Right ventricle myocardium inferior (tissue), 1 donor: ENCODE data around the gene PRAMEF17. TPM values are rescaled to one million over a fixed set of nuclear protein-coding genes. Genes with fewer than 3 reads are reported as not detected.
"Not testable (repeated sequence)": the region's sequence is repeated elsewhere in the genome, so short reads cannot be mapped to it uniquely, and the experiment has no call there.

Experiments
- ATAC-seq: fragments of 200-7000 bp; cut with Tn5 transposase; one replicate; pipeline ENCODE4 v1.9.1; 2020; ENCODE audit warnings: mild to moderate bottlenecking, moderate library complexity
- DNase-seq: peaks from one replicate; pipeline ENCODE4 v3.0.0; 2021; ENCODE audit errors: missing footprints
- intact Hi-C: fragments of 100-400 bp; cut with DNase I; formaldehyde crosslinking; loops from one replicate; pipeline ENCODE4 v1.11.0; 2022
- long read RNA-seq: library from polyadenylated mRNA; unstranded; transcript quantifications from one replicate; pipeline ENCODE4 v2.0.0, GENCODE V29; 2021
- total RNA-seq: library from RNA; stranded (reverse); fragmentation: NEBNext Ultra II Directional; extraction: Animal tissue kit (Norgen Biotek cat#: 25700); gene quantifications from one replicate; pipeline ENCODE4 v1.2.1, GENCODE V29; 2021
- donor health status: DM: no; HTN: yes; CAD: no; lungs with severe emphysema.

PRAMEF17 gene
- total RNA-seq: not detected
- long read RNA-seq: 0 reads

GRCh38 chr1:13389332-13389731 is at the start of gene PRAMEF17:
Gene PRAMEF17 (plus strand): TSS chr1:13389632. CDS start chr1:13389658, 26 bp downstream.
- DNase-seq, ATAC-seq, intact Hi-C loops: not testable (repeated sequence)

- intact Hi-C loops, ATAC-seq, DNase-seq: not testable (repeated sequence)
These were observed 46.9 kb upstream of the PRAMEF17 start for GRCh38 chr1:13342496-13342895.

DNA sequence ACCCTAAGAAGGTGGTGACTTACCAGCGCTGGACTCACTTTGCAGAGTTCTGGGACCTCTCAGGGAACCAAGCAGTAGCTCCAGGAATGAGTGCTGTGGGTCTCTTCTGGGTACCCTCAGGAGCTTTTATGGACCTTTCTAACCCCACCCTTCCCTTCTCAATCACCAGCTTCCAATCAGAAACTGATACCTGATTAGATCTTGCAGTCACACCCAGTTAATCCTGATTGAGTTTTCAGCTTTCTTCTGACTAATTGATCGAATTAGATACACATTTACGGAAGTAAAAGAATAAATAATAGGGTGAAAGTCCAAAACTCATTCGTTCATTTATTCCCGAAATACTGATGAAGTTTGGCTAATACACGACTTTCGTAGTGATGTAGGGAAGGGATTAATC is 42.4 kb upstream of the PRAMEF17 start, which contains the start of gene PRAMEF14:
Gene PRAMEF14 (minus strand): TSS at position 101 of the 400 bp plus-strand sequence. CDS start 1,820 bp downstream, outside the sequence.
- intact Hi-C loops, ATAC-seq: not testable (repeated sequence)

GRCh38 chr1:13353476-13353875 is 36.0 kb upstream of the PRAMEF17 start:
- intact Hi-C loops, DNase-seq, ATAC-seq: not testable (repeated sequence)

More for the DNA sequence above, 42.4 kb upstream of the PRAMEF17 start, which contains the start of gene PRAMEF14:
- not testable (repeated sequence) for DNase-seq

DNA sequence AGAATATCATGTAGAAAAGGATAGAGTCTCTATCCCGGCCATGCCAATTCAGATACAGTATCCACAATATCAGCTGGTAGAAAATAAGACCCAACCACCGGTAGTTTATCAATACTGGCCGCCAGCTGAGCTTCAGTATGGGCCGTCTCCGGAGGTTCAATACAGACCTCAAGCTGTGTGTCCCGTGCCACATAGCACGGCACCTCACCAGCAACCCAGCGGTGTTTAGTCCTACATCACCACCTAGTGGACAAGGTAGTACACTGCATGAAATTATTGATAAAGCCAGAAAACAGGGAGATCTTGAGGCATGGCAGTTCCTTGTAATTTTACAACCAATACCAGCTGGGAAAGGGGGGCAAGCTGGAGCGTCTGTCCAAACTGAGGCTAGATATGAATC is 35.0 kb upstream of the PRAMEF17 start:
- ATAC-seq, DNase-seq, intact Hi-C loops: not testable (repeated sequence)

DNA sequence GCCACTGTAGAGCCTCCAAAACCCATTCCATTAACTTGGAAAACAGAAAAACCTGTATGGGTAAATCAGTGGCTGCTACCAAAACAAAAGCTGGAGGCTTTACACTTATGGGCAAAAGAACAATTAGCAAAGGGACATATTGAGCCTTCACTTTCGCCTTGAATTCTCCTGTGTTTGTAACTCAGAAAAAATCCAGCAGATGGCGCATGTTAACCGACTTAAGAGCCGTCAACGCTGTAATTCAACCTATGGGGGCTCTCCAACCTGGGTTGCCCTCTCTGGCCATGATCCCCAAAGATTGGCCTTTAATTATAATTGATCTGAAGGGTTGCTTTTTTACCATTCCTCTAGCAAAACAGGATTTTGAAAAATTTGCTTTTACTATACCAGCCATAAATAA is 32.7 kb upstream of the PRAMEF17 start:
- ATAC-seq, intact Hi-C loops, DNase-seq: not testable (repeated sequence)

- intact Hi-C loops, DNase-seq, ATAC-seq: not testable (repeated sequence)
These were observed 27.1 kb upstream of the PRAMEF17 start for GRCh38 chr1:13362364-13362763.

DNA sequence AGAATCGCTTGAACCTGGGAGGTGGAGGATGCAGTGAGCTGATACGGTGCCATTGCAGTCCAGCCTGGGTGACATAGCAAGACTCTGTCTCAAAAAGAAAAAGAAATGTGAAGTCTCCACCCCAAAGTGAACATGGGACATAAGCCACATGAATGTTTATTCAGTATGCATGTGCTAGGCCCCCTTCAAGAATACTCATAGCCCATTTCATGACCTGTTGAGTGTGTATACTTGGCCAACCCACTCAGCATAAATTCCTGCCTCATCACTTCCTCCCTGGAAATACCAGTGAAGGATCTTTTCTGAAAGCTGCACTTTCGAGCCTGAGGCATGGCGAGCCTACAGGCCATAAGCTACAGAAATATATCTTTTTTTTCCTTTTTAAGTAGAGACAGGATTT is 24.5 kb upstream of the PRAMEF17 start:
- DNase-seq, ATAC-seq, intact Hi-C loops: not testable (repeated sequence)

DNA sequence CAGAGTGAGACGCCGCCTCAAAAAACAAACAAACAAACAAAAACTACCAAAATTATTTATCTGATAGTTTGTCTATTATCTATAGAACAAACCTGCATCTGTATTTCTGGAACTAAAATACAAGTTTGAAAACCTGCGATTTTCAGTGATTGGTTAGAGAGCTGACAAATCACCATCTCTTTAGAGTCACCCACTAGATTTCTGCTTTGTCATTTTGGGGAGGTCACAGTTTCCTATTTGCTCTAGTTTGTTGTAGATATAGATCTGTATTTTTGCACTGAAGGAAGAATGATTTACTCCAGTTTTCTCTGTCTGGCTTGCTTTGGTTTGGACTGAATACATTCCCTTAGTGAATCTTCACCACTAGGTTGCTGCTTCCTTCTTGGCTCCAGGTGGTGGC is 22.9 kb upstream of the PRAMEF17 start:
- not testable (repeated sequence) for ATAC-seq, DNase-seq

DNA sequence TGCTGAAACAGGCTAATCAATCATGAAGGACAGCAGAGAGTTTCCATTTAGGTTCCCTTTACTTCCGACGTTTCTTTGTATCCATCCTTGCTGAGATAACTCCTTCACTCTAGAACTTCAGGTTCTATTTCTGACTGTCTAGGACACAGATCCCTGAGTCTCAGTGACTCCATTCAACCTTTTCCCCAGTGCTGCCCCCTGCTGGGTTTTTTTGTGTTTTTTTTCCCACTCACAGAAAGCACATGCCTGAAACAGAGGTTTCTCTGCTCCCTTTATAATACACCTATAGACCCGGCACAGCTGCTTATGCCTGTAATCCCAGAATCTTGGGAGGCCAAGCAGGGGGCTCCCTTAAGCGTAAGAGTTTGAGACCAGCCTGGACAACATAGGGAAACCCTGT is 20.9 kb upstream of the PRAMEF17 start:
- DNase-seq, ATAC-seq, intact Hi-C loops: not testable (repeated sequence)

More for the DNA sequence above, 22.9 kb upstream of the PRAMEF17 start:
- intact Hi-C loops: not testable (repeated sequence)

DNA sequence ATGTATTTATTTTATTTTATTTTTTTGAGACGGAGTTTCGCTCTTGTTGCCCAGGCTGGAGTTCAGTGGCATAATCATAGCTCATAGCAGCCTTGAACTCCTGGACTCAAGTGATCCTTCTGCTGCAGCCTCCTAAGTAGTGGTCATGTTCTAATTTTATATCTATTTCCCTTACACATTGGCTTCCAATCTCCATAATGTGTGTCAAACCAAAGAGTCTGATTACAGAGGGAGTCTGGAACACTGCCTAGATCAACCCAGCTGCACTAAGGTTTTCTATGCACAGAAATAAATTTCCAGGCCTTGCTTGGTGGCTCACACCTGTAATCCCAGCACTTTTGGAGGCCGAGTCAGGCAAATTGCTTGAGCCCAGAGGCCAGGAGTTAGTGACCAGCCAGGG is 10.4 kb upstream of the PRAMEF17 start:
- intact Hi-C loops, ATAC-seq, DNase-seq: not testable (repeated sequence)

DNA sequence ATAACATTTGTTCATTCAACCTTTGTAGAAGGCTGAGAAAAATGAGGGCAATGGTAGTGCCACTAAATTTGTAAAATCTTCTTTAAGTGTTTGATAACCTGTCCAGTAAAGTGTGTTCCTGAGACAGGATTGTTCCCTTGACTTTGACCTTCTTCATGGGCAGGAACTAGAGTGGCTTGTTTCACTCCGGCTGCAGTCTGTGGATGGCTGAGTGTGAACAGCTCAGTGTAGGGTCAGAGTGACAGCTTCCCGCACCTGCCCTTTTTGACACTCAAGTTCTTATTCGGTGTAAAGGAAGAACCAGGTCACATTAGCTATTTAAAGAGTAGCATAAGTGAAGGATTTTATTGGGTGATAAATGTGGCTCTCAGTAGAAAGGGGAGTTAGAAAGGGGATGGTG is 9.1 kb upstream of the PRAMEF17 start:
- DNase-seq, ATAC-seq, intact Hi-C loops: not testable (repeated sequence)

GRCh38 chr1:13393004-13393403 is 3.6 kb downstream of the PRAMEF17 start:
- DNase-seq, intact Hi-C loops, ATAC-seq: not testable (repeated sequence)

DNA sequence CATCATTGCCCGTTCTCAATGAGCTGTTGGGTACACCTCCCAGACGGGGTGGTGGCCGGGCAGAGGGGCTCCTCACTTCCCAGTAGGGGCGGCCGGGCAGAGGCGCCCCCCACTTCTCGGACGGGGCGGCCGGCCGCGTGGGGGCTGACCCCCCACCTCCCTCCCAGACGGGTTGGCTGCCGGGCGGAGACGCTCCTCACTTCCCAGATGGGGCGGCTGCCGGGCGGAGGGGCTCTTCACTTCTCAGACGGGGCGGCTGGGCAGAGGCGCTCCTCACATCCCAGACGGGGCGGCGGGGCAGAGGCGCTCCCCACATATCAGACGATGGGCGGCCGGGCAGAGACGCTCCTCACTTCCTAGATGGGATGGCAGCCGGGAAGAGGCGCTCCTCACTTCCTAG is 5.3 kb downstream of the PRAMEF17 start:
- intact Hi-C loops, DNase-seq, ATAC-seq: not testable (repeated sequence)

- ATAC-seq, intact Hi-C loops: not testable (repeated sequence)
These were observed 5.9 kb downstream of the PRAMEF17 start for GRCh38 chr1:13395311-13395710.

DNA sequence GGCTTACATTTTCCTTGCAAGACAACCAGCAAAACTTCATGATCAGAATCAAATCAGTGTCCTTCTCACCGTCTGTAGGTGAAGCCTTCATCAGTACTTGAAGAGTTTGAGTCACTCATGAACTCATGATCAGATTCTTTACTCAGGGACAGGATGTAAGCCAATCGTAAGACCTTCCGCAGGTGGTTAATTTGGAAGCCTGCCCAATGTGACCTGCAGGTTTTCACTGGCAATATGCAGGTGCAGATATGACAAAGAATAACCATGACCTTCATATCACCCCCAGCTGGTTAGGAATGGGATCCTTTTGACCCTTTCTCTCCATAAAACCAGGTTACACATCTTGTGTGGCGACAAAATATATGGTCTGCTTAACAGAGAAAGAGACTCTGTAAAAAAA is 18.4 kb downstream of the PRAMEF17 start:
- intact Hi-C loops: no loop called here
- ATAC-seq (no peak), DNase-seq (no peak)

More at GRCh38 chr1:13395311-13395710, 5.9 kb downstream of the PRAMEF17 start:
- DNase-seq: not testable (repeated sequence)

DNA sequence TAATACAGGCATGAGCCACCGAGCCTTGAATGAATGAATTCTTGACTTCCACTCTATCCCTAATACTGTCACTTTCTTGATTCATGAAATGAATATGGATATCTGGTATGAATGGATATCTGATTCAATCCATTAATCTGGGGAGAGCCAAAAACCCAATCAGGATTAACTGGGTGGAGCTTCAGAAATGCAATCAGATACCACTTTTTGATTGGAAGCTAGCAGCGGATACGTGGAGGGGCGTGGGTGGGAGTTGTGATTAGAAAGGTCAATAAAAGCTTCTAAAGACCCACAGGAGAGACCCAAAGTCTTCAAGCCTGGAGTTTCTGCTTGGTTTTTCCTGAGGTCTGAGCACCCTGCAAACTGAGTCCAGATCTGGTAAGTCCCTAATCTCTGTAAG is 20.7 kb downstream of the PRAMEF17 start, which contains the start of gene PRAMEF20:
Gene PRAMEF20 (plus strand): TSS at position 301 of the 400 bp plus-strand sequence. CDS start 5,905 bp downstream, outside the sequence.
- intact Hi-C loops, DNase-seq, ATAC-seq: not testable (repeated sequence)

DNA sequence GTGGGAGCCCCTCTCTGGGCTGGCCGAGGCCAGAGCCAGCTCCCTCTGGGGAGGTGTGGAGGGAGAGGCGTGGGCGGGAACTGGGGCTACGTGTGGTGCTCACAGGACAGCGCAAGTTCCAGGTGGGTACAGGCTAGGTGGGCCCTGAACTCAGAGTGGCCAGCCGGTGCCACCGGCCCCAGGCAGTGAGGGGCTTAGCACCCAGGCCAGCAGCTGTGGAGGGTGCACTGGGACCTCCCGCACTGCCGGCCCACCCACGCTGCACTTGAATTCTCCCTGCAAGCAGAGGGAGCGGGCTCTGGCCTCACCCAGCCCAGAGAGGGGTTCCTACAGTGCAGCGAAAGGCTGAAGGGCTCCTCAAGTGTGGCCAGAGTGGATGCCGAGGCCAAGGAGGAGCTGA is 41.1 kb downstream of the PRAMEF17 start:
- DNase-seq: no peak
- intact Hi-C loops: no loop called here
- no peak for ATAC-seq

DNA sequence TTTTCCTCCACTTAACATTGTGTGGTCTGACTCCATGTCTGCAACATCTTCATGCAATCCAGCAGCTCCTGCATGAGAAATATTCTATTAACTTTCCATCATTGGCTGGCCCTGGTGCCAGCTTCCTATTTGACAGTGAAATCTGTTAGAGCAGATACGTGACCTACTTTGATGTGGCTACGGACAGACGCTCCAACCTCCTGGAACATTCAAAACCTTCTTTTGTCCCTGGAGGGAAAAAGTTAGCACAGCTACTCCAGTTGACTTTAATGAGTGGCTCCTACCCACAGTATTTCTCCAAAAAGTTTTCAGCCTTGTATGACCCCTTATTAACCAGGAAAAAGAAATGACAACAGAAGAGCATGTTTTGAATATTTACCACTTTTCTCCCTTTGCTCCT is 42.8 kb downstream of the PRAMEF17 start:
- no peak for ATAC-seq
- DNase-seq: no peak

DNA sequence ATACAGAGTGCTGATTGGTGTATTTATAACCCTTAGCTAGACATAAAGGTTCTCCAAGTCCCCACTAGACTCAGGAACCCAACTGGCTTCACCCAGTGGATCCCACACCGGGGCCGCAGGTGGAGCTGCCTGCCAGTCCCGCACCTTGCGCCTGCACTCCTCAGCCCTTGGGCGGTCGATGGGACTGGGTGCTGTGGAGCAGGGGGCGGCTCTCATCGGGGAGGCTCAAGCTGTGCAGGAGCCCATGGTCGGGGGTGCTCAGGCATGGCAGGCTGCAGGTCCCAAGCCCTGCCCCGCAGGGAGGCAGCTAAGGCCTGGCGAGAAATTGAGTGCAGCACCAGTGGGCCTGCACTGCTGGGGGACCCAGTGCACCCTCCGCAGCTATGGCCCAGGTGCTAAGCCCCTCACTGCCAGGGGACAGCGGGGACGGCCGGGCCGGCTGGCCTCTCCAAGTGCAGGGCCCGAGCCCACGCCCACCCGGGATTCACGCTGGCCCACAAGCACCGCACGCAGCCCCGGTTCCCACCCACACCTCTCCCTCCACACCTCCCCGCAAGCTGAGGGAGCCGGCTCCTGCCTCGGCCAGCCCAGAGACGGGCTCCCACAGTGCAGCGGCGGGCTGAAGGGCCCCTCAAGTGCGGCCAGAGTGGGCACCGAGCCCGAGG is 44.4 kb downstream of the PRAMEF17 start:
- intact Hi-C loops, ATAC-seq, DNase-seq: not testable (repeated sequence)

More for the DNA sequence above, 42.8 kb downstream of the PRAMEF17 start:
- intact Hi-C loops: no loop called here
